Stimulated activated CD8-positive, alpha-beta memory T cell treated with anti-CD3 and anti-CD28 coated beads, Interleukin-7, amount 100 ng/mL, for 24 hours (primary cell): ENCODE results near the gene PRKN.

Experiments used
- DNase-seq: peaks from one replicate; pipeline ENCODE4 v3.0.0-alpha.2; 2020; ENCODE audit warnings: low read depth

The PRKN gene

GRCh38 chr6:161594412-161594811 is 1133.2 kb downstream of the PRKN start:
- no peak for DNase-seq

GRCh38 chr6:161590961-161591627 is 1136.5 kb downstream of the PRKN start:
- DNase-seq: no peak

- DNase-seq: no peak
Measured at GRCh38 chr6:161586887-161587286, 1140.7 kb downstream of the PRKN start.

DNA sequence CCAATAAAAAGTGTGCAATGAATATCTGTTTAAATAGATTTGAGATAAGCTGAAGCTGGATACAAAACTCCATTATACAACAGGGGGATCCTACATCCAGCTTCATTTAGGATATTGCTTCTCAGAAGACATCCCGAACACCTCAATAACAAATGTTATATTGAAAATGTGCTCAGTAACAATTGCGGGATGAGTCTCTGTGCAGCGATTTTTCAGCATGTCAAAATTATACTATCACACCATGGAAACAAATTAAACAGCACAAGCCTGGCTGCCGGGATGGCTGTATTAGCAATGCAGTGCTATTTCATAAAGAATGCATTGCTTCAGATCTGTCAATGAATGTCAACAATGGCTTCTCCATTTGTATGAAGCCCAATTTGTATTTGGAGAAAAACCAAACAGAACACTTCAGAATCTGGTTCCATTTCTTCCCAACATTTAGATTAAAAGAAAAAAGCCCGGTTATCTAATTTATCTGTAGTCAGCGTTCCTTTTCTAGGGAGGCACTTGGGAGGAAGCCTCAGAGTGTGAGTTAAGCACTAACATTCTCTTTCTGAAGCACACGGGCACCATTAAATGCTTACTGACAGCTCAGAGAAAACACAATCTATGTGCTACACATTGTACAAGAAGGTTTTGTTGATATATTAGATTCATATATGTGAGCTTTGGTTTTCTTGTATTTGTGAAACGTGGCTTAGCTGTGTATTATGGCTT is 1142.8 kb downstream of the PRKN start:
- DNase-seq: no peak

DNA sequence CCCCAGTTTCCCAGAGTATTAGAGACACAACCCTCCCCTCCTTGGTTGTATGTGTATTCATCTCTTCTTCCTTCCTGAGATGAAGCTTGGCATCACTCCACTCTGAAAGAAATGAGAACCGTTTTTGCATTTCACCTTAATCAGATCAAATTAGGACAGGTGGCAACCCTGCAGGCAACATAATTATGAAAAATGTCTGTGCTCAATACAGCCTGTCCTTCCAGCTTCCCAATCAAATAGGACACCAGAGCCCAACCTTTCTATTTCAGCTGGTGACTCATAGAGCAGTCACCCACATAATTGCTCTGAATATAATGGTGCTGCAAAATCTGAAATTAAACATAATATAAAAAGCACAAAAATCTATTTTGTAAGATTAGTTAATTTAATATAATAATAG is 1143.5 kb downstream of the PRKN start:
- DNase-seq: no peak

GRCh38 chr6:161583584-161583983 is 1144.0 kb downstream of the PRKN start:
- DNase-seq: no peak

DNA sequence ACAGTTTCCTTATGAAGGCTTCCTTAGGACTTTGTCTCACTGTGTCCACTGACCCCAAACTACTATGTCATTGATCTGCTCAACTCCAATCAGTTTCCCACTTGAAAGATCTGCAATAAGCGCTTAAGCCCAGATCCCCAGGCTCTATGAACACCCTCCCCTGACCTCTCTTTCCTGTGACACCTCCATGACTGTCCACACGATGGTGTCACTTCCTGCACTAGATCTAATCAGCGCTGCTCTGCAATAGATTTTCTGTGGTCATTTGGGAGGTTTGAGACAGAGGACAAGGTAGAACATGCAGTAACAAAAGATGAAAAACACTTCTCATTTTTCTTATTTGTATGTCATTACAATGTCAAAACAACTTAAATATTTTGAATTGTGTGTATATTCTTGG is 1149.1 kb downstream of the PRKN start:
- DNase-seq: no peak

- DNase-seq: no peak
Measured at GRCh38 chr6:161575523-161576254, 1151.9 kb downstream of the PRKN start.

DNA sequence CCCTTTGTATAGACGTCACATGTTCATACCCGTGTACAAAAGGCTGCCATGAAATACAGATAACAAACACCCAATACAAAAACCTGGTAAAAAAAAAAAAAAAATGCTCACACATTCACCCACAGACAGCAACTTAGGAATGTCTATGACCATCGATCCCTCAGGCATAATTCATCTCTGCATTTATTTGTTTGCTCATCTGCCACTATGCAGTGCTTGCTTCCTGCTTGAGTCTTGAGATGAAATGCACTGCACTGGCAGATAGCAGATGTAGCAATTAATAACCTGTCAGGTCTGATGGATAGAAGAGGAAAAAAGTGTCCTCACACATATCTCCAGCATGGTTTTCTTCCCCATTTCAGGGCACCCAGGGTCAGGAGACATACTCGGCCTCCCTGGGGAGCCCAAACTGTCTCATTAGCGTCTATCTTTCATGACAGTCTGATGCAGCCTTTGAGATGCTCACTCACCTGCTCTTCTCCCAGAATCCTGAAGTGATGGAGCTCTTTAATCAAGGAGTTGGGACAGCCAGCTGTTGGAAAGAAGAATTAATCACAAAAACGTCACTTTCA is 1158.6 kb downstream of the PRKN start:
- no peak for DNase-seq

DNA sequence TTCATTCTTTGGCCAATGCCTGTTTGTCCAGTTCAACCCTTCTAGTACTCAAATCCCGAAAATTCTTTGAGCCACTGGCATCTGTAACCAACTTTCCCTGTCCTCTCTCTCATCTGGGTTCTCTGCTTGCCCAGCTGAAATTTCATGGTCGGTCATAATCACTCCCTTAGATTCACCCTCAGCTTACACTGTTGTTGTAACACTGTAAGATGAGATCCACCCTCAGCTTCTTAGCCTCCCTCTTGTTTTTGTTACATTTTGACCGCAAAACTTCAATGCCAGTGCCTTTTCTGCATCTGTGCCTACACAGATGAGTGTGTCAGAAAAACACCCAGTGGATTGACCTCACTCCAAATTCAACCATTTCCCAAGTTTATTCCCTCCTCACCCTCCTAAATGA is 1162.6 kb downstream of the PRKN start:
- no peak for DNase-seq

- DNase-seq: no peak
Measured at GRCh38 chr6:161561908-161562307, 1165.7 kb downstream of the PRKN start.

- DNase-seq: no peak
Measured at GRCh38 chr6:161557333-161558107, 1170.0 kb downstream of the PRKN start.

GRCh38 chr6:161554883-161555282 is 1172.7 kb downstream of the PRKN start:
- DNase-seq: no peak

GRCh38 chr6:161549977-161550655 is 1177.5 kb downstream of the PRKN start:
- DNase-seq: no peak

DNA sequence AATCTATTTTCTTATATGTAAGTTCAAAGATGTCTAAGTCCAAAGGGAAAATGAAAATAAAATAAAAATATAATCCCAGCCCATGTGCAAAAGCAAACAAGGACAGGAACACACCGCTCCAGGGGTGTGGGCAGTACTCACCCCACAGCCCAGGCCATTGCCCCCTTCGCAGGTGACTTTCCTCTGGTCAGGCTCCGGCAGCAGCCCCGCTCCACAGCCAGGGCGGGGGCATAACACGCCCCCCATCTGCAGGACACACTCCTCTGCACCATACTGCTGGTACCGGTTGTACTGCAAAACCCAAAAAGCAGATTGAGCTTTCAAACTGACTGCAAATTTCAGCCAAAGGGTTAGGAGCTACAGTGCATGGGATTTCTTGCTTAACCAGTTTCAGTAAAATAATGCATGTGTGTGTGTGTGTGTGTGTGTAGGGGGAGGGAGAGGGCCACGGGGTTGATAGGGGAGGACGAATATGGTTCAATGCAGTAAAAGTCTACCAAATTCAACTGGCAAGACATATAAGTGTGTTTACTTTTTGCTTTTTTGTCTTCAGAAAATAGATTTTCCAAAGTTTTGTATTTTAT is 1178.8 kb downstream of the PRKN start:
- DNase-seq: no peak

- no peak for DNase-seq
Measured at GRCh38 chr6:161547617-161548016, 1179.9 kb downstream of the PRKN start.

DNA sequence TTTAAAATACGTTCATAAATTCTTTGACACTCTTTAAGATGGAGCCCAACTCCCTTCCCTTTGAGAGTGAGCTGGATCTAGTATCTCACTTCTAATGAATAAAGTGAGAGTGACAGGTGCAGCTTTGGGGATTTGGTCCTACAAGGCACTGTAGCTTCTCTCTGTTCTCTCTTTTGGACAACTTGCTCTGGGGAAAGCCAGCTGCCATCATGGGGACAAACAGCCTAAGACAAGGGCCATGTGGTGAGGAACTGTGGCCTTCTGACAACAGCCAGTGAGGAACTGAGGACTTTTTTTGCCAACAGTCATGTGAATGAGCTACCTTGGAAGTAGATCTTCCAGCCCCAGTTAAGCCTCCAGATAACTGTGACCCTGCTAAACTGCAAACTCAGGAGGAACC is 1180.9 kb downstream of the PRKN start:
- no peak for DNase-seq

- no peak for DNase-seq
Measured at GRCh38 chr6:161545741-161546140, 1181.8 kb downstream of the PRKN start.

DNA sequence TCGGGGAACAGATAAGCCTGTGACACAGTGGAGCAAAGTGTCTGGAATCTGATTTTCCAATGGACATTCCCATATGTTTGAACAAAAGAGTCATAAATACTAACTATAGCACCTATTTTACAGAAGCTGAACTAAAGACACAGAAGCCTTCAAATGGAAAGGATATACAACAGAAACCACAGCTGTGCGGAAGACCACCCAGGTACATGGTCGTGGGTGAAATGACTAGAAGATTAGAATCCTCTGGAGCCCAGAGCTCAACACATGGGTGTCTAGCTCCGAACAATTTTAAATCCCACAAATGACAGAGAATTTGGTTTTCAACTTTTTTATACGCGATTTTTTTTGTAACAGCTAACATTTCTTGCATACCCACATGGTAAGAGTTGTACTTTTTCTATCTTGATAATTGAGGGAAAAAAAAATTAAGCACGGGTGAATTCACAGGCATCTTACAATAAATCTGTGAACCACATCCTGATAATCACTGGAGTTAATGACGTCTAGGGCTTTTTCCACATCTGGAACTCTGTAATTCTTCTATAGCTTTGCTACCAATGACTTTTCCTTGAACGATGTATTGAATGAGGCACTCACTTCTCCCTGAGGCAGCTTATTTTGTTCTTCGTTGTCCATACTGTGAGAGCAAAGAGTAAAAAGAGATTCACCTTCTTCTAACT is 1182.6 kb downstream of the PRKN start:
- no peak for DNase-seq

DNA sequence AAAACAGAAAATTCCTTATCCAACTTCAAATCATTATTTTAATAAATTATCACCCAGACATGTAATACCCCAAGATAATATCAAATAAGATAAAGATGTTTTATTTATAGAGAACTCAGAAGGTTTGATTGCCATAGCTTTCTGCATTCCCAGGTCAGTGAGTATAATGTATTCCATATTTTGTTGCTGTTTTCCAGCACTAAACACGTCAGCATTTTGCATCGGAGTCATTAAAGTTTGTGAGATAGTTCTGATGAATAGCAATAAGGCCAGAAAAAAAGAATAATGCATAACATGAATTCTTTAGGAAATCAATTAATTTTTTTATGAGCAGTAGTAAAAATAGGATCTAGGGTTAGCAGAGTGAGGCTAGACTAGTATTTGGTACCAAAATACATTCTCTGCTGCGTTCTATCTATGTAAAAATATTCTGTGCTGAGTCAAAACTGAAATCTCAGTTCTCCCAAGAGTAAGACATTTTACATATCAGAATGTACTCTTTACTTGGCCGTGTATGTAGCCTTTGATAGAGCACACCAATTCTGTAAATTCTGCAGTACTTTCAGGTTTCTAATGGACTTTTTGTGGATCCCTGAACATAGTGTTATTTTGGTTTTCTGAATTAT is 1183.8 kb downstream of the PRKN start:
- DNase-seq: no peak
